GM23338 (cell line): Measurements from ENCODE around the gene BLTP2. TPM values are rescaled to one million over a fixed set of nuclear protein-coding genes. Genes with fewer than 3 reads are reported as not detected.
A peak's percentile ranks its signal among the peaks of the same experiment; 100 is the strongest.
"Not testable (repeated sequence)": the region's sequence is repeated elsewhere in the genome, so short reads cannot be mapped to it uniquely, and the experiment has no call there.

Experiments
- ATAC-seq: fragments of 200-7000 bp; cut with Tn5 transposase; 3 replicates; pipeline ENCODE4 v1.9.1; 2020
- DNase-seq: peaks from one replicate; pipeline ENCODE4 v3.0.0-alpha.2; 2015; ENCODE audit warnings: low spot score
- H2AFZ ChIP-seq: fragments of 200-600 bp; sonication (generic); 2 replicates; pipeline ENCODE4 v1.8.0; 2016; ENCODE audit warnings: antibody characterized with exemption, mild to moderate bottlenecking, moderate library complexity
- H3F3A ChIP-seq: fragments of 200-600 bp; sonication (generic); replicated peaks from 2 replicates; pipeline ENCODE4 v1.8.0; 2017; ENCODE audit warnings: antibody characterized with exemption, mixed run types, low read depth
- H3K27ac ChIP-seq: fragments of 200-600 bp; sonication (generic); 2 replicates; pipeline ENCODE4 v1.6.1; 2016; ENCODE audit warnings: low read depth
- H3K27me3 ChIP-seq: fragments of 200-600 bp; sonication (generic); 2 replicates; pipeline ENCODE4 v1.8.0; 2016; ENCODE audit warnings: mild to moderate bottlenecking, mixed run types, moderate library complexity; ENCODE audit not compliant: insufficient read depth
- H3K36me3 ChIP-seq: fragments of 200-600 bp; sonication (generic); 2 replicates; pipeline ENCODE4 v1.8.0; 2016; ENCODE audit warnings: mild to moderate bottlenecking; ENCODE audit not compliant: insufficient read depth
- H3K4me1 ChIP-seq: fragments of 200-600 bp; sonication (generic); 2 replicates; pipeline ENCODE4 v1.8.0; 2016; ENCODE audit warnings: mild to moderate bottlenecking, moderate library complexity; ENCODE audit not compliant: insufficient read depth
- H3K4me2 ChIP-seq: fragments of 200-600 bp; sonication (generic); 2 replicates; pipeline ENCODE4 v1.7.1; 2017; ENCODE audit warnings: mixed run types
- H3K4me3 ChIP-seq: fragments of 200-600 bp; sonication (generic); 2 replicates; pipeline ENCODE4 v1.6.1; 2016; ENCODE audit warnings: mixed run types
- H3K79me2 ChIP-seq: fragments of 200-600 bp; sonication (generic); replicated peaks from 2 replicates; pipeline ENCODE4 v1.8.0; 2017; ENCODE audit warnings: mild to moderate bottlenecking; ENCODE audit not compliant: insufficient read depth
- H3K9me2 ChIP-seq: fragments of 200-600 bp; sonication (generic); 2 replicates; pipeline ENCODE4 v1.8.0; 2017; ENCODE audit not compliant: insufficient read depth
- H4K20me1 ChIP-seq: fragments of 200-600 bp; sonication (generic); replicated peaks from 2 replicates; pipeline ENCODE4 v1.8.0; 2017; ENCODE audit warnings: mild to moderate bottlenecking; ENCODE audit not compliant: insufficient read depth
- H3K27ac Mint-ChIP-seq: 2 replicates; pipeline ENCODE4 v1.8.0; 2020; ENCODE audit warnings: inconsistent platforms, mild to moderate bottlenecking, moderate library complexity, mixed read lengths
- H3K27me3 Mint-ChIP-seq: 3 replicates; pipeline ENCODE4 v1.8.0; 2022; ENCODE audit warnings: low read depth, mild to moderate bottlenecking, moderate library complexity, mixed read lengths, inconsistent platforms; ENCODE audit not compliant: insufficient read depth, poor library complexity
- H3K36me3 Mint-ChIP-seq: 3 replicates; pipeline ENCODE4 v1.8.0; 2021; ENCODE audit warnings: low read depth, mild to moderate bottlenecking, inconsistent platforms, moderate library complexity, mixed read lengths
- H3K4me1 Mint-ChIP-seq: 3 replicates; pipeline ENCODE4 v1.8.0; 2020; ENCODE audit warnings: mild to moderate bottlenecking, inconsistent platforms, mixed read lengths
- H3K4me3 Mint-ChIP-seq: 3 replicates; pipeline ENCODE4 v1.8.0; 2021; ENCODE audit warnings: moderate library complexity, mild to moderate bottlenecking, inconsistent platforms, mixed read lengths
- H3K9me3 Mint-ChIP-seq: 3 replicates; pipeline ENCODE4 v1.8.0; 2020; ENCODE audit warnings: moderate library complexity, mild to moderate bottlenecking, inconsistent platforms, mixed read lengths
- JUNB ChIP-seq: IDR thresholded peaks from one replicate; pipeline ENCODE4 v1.6.1; 2016; ENCODE audit warnings: antibody characterized with exemption; ENCODE audit not compliant: unreplicated experiment
- STAT1 ChIP-seq: IDR thresholded peaks from one replicate; pipeline ENCODE4 v1.6.1; 2016; ENCODE audit warnings: antibody characterized with exemption; ENCODE audit not compliant: unreplicated experiment
- ZNF331 ChIP-seq: fragments of 250-450 bp; sonication (Bioruptor Pico); IDR thresholded peaks from 2 replicates; pipeline ENCODE4 v1.5.0; 2020; ENCODE audit warnings: low read depth, mild to moderate bottlenecking, moderate library complexity
- polyA plus RNA-seq: library from polyadenylated mRNA; unstranded; fragments of >200 nt; fragmentation: Nextera tagmentation; extraction: Ambion mirVana; gene quantifications from 2 replicates; pipeline ENCODE4 v1.2.1, GENCODE V29; 2016
- total RNA-seq: library from RNA; depleted of rRNA; stranded (reverse); fragments of >200 nt; shearing (Covaris generic); gene quantifications from 2 replicates; pipeline ENCODE4 v1.2.3, GENCODE V29; 2014
- TF ChIP-seq, protein P1 (sequence below): IDR thresholded peaks from 2 replicates; pipeline ENCODE4 v1.6.1; 2016; ENCODE audit warnings: antibody characterized with exemption
- TF ChIP-seq, protein P2 (sequence below), 2 experiments: fragments of 200-600 bp in 1 of 2; sonication (generic) in 1 of 2; conservative IDR thresholded peaks; 2 replicates each; pipeline versions ENCODE4 v1.5.1 to v1.6.1; 2016 to 2017; ENCODE audit warnings: antibody characterized with exemption in 2 of 2, low read depth in 2 of 2, mild to moderate bottlenecking in 2 of 2, moderate library complexity in 1 of 2
- TF ChIP-seq, protein P3 (sequence below): fragments of 250-450 bp; sonication (Bioruptor Pico); IDR thresholded peaks from 2 replicates; pipeline ENCODE4 v1.5.0; 2020; ENCODE audit warnings: mild to moderate bottlenecking, moderate library complexity

Gene BLTP2
- total and polyA plus RNA-seq, 2 experiments from 2014 or later = 58.6 to 166 TPM

DNA sequence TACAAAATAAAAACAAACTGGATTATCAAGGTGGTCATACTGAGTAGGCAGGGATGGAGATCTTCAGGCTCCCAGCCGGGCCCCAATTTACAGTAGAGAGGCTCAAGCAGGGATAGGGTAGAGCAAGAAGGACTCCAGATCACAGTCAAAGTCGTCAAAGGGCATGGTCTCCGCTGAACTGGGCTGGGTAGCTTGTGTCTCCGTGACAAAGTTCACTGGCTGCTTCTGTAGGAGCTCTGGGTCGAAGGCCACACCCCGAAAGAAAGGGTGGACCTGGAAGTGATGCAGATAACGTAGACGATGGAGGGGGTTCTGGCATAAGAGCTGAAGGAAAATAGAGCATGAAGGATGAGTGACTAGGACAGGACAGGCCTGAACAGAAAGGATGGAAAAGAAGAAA lies 34.6 kb downstream of the BLTP2 start (continued):
- TF ChIP-seq, protein P1, sequence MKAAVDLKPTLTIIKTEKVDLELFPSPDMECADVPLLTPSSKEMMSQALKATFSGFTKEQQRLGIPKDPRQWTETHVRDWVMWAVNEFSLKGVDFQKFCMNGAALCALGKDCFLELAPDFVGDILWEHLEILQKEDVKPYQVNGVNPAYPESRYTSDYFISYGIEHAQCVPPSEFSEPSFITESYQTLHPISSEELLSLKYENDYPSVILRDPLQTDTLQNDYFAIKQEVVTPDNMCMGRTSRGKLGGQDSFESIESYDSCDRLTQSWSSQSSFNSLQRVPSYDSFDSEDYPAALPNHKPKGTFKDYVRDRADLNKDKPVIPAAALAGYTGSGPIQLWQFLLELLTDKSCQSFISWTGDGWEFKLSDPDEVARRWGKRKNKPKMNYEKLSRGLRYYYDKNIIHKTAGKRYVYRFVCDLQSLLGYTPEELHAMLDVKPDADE = no peak
- TF ChIP-seq, protein P2, sequence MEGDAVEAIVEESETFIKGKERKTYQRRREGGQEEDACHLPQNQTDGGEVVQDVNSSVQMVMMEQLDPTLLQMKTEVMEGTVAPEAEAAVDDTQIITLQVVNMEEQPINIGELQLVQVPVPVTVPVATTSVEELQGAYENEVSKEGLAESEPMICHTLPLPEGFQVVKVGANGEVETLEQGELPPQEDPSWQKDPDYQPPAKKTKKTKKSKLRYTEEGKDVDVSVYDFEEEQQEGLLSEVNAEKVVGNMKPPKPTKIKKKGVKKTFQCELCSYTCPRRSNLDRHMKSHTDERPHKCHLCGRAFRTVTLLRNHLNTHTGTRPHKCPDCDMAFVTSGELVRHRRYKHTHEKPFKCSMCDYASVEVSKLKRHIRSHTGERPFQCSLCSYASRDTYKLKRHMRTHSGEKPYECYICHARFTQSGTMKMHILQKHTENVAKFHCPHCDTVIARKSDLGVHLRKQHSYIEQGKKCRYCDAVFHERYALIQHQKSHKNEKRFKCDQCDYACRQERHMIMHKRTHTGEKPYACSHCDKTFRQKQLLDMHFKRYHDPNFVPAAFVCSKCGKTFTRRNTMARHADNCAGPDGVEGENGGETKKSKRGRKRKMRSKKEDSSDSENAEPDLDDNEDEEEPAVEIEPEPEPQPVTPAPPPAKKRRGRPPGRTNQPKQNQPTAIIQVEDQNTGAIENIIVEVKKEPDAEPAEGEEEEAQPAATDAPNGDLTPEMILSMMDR (conservative IDR thresholded peaks at IDR 0.05; ENCODE audit: low read depth in 2 of 2) = no peak
- no peak for TF ChIP-seq ZNF331 (CRISPR knock-in tag)

DNA sequence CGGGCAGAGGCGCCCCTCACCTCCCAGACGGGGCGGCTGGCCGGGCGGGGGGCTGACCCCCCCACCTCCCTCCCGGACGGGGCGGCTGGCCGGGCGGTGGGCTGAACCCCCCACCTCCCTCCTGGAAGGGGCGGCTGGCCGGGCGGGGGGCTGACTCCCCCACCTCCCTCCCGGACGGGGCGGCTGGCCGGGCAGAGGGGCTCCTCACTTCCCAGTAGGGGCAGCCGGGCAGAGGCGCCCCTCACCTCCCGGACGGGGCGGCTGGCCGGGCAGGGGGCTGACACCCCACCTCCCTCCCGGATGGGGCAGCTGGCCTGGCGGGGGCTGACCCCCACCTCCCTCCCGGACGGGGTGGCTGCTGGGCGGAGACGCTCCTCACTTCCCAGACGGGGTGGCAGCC lies 40.9 kb downstream of the BLTP2 start:
- H3K9me2 ChIP-seq, H2AFZ ChIP-seq, H3K4me1 Mint-ChIP-seq, H3K4me3 ChIP-seq, H3K27ac Mint-ChIP-seq, H3K9me3 Mint-ChIP-seq, H4K20me1 ChIP-seq, H3K4me3 Mint-ChIP-seq, H3K36me3 ChIP-seq, H3K4me2 ChIP-seq, H3K27ac ChIP-seq, H3K27me3 ChIP-seq, H3K4me1 ChIP-seq, ATAC-seq, DNase-seq, H3K79me2 ChIP-seq: not testable (repeated sequence)
- Mint-ChIP-seq H3K36me3 (peaks cover 25% of the 10 kb centered on the region), H3K27me3 (peaks cover 15% of the 10 kb centered on the region)
- H3F3A ChIP-seq = peaks cover 12% of the 10 kb centered on the region

DNA sequence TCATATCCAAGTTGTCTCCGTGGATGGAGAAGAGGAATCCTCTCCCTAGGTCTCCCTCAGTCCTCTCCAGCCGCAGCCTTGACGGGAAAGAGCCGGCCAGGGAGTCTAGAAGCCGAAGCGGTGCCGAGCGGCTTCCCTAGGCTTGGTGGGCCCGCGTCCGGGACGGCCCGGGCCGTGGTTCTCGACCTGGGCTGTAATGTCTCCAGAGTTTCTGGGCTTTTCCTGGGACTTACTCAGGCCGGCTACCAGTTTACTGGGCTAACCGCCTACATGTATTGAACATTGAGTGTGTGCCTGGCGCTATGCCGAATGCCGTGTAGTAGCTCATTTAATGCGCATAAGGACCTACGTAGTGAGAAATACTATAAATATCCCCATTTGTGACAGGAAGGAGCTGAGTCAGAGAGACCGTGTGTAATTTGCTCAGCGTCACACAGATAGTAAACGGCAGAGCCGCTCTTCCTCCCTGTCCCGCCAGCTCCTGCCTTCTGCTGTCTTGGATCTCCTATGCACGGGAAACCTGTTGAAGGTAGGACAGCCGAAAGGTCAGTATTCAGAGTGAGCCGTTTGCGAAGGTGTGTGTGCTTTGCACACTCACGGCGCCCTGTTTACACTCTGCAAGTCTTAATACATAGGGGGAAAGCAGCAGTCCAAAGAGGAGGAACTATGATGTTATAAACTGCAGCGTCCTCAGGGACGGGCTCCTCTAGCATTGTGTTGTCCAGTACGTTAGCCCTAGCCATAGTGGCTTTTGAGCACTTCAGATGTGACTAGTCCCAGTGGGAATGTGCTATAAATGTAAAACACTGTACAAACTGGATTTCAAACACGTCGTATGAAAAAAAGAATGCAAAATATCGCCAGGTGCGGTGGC lies 45.4 kb downstream of the BLTP2 start:
- no peaks in the 10 kb centered on the region for H3K27me3 ChIP-seq
- Mint-ChIP-seq H3K36me3 (peaks cover 30% of the 10 kb centered on the region), H3K4me1 (peaks cover 12% of the 10 kb centered on the region), H3K27ac (no peak overlapping the region), H3K4me3 (peak overlapping the region; percentile 92), H3K27me3 (peaks cover 12% of the 10 kb centered on the region), H3K9me3 (no peaks in the 10 kb centered on the region)
- peaks cover 3% of the 10 kb centered on the region; the same call in 1 of the 2 replicates for H4K20me1 ChIP-seq
- H2AFZ ChIP-seq = peak overlapping the region; percentile 96
- H3K4me1 ChIP-seq = peaks cover 8% of the 10 kb centered on the region
- DNase-seq (peak; percentile 41), ATAC-seq (peak; percentile 73)
- H3K9me2 ChIP-seq = no peaks in the 10 kb centered on the region
- peaks cover 17% of the 10 kb centered on the region for H3F3A ChIP-seq
- peak overlapping the region; percentile 82; the same call in 1 of the 2 replicates for H3K27ac ChIP-seq
- peaks cover 34% of the 10 kb centered on the region for H3K79me2 ChIP-seq
- peak overlapping the region; percentile 94 for H3K4me3 ChIP-seq
- peaks cover 15% of the 10 kb centered on the region; the same call in 1 of the 2 replicates for H3K36me3 ChIP-seq
- peak overlapping the region; percentile 98 for H3K4me2 ChIP-seq
- TF ChIP-seq ZNF331 (CRISPR knock-in tag) (no peak), STAT1 (no peak), JUNB (no peak)
- TF ChIP-seq, protein P3, sequence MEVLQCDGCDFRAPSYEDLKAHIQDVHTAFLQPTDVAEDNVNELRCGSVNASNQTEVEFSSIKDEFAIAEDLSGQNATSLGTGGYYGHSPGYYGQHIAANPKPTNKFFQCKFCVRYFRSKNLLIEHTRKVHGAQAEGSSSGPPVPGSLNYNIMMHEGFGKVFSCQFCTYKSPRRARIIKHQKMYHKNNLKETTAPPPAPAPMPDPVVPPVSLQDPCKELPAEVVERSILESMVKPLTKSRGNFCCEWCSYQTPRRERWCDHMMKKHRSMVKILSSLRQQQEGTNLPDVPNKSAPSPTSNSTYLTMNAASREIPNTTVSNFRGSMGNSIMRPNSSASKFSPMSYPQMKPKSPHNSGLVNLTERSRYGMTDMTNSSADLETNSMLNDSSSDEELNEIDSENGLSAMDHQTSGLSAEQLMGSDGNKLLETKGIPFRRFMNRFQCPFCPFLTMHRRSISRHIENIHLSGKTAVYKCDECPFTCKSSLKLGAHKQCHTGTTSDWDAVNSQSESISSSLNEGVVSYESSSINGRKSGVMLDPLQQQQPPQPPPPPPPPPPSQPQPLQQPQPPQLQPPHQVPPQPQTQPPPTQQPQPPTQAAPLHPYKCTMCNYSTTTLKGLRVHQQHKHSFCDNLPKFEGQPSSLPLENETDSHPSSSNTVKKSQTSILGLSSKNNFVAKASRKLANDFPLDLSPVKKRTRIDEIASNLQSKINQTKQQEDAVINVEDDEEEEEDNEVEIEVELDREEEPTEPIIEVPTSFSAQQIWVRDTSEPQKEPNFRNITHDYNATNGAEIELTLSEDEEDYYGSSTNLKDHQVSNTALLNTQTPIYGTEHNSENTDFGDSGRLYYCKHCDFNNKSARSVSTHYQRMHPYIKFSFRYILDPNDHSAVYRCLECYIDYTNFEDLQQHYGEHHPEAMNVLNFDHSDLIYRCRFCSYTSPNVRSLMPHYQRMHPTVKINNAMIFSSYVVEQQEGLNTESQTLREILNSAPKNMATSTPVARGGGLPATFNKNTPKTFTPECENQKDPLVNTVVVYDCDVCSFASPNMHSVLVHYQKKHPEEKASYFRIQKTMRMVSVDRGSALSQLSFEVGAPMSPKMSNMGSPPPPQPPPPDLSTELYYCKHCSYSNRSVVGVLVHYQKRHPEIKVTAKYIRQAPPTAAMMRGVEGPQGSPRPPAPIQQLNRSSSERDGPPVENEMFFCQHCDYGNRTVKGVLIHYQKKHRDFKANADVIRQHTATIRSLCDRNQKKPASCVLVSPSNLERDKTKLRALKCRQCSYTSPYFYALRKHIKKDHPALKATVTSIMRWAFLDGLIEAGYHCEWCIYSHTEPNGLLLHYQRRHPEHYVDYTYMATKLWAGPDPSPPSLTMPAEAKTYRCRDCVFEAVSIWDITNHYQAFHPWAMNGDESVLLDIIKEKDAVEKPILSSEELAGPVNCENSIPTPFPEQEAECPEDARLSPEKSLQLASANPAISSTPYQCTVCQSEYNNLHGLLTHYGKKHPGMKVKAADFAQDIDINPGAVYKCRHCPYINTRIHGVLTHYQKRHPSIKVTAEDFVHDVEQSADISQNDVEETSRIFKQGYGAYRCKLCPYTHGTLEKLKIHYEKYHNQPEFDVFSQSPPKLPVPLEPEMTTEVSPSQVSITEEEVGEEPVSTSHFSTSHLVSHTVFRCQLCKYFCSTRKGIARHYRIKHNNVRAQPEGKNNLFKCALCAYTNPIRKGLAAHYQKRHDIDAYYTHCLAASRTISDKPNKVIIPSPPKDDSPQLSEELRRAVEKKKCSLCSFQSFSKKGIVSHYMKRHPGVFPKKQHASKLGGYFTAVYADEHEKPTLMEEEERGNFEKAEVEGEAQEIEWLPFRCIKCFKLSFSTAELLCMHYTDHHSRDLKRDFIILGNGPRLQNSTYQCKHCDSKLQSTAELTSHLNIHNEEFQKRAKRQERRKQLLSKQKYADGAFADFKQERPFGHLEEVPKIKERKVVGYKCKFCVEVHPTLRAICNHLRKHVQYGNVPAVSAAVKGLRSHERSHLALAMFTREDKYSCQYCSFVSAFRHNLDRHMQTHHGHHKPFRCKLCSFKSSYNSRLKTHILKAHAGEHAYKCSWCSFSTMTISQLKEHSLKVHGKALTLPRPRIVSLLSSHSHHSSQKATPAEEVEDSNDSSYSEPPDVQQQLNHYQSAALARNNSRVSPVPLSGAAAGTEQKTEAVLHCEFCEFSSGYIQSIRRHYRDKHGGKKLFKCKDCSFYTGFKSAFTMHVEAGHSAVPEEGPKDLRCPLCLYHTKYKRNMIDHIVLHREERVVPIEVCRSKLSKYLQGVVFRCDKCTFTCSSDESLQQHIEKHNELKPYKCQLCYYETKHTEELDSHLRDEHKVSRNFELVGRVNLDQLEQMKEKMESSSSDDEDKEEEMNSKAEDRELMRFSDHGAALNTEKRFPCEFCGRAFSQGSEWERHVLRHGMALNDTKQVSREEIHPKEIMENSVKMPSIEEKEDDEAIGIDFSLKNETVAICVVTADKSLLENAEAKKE (CRISPR knock-in tag) = no peak
